Skin epidermis (tissue), 12 donors: ENCODE results near the gene FBXW11.

Source experiments
- H3K27ac ChIP-seq, 21 experiments: fragments of 200-600 bp; sonication (generic) in 11 of 21; one replicate each; pipeline ENCODE4 v1.5.0; 2020; ENCODE audit warnings: mild to moderate bottlenecking in 3 of 21, inconsistent platforms in 2 of 21, moderate library complexity in 2 of 21
- H3K4me3 ChIP-seq, 7 experiments: fragments of 200-600 bp; sonication (generic) in 2 of 7; one replicate each; pipeline ENCODE4 v1.5.0; 2020; ENCODE audit warnings: inconsistent platforms in 2 of 7, mild to moderate bottlenecking in 2 of 7, moderate library complexity in 1 of 7

FBXW11 gene

DNA sequence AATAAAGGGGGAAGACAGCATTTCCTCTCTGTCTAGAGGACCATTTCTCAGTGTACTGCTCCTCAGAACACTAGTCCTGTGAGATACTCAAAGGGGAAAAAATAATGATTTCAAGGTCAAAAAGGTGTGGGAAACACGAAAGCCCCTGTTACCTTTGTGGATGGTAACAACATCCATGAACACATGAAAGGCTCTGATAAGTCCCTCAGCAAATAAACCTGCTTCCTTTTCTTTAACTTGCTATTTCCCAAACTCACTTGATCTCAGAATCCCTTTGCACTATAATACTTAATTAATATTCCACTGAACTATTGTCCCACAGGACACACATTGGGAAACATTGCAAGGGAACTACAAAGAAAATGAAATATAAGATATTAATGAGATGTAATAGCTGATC, 155.2 kb downstream of the FBXW11 start:
- H3K27ac ChIP-seq: no peak overlapping the region
- no peak overlapping the region for H3K4me3 ChIP-seq

DNA sequence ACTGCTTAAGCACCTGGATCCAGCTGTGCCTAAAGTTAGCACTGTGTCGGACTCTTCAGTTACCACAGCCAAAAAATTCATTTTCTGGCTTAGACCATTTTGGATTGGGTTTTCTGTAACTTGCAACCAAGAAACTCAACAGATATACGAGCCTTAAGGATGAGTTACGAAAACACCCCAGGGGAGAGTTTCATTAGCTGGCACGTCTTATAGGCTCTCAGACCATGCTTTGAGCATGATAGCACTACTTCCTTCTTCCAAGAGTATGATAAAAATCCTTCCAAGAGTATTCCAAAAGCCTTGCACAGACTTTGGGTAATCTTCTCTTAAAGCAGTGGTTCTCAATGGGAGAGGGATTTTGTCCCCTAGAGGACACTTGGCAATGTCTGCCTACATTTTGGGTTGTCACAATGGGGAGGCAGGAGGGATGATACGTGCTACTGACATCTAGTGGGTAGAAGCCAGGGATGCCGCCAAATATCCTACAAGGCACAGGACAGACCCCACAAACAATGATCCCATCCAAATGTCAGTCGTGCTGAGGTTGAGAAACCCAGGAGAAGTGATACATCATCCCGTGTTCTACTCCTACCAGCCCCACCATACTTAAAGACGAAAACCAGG, 156.0 kb downstream of the FBXW11 start:
- Histone ChIP-seq H3K4me3 (no peak overlapping the region), H3K27ac (no peak overlapping the region)

DNA sequence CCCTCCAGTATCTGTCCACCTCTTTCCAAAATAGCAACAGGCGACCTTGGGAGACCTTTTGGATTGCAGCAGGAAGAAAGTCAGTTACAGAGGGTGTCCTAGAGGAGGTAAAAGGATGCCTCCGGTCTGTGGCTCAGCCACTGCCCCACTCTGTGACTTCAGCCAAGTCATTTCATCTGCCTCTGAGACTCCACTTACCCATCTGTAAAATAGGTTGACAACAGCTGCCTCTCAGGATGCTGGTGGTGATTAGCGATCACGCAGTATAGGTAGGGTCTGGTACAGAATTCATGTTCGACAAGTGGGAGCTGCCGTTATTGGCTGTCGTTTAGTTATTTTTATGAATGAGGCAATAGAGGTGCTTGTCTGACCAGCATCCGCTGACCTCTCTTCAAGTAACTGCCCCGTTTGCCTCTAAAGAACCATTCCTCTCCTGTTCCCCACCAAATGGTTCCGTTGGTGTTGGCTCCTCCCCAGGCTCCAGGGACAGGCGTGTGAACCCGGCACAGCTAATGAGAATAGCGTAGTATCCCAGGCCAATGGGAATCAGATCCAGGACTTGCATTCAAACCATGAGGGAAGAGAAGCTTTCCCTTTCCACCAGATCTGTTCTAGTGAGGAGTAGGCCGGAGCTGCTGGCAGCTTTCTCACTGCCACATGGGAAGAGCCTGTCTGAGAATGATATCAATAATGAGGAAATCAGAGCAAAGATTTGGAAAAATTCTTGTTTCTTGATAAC, 156.7 kb downstream of the FBXW11 start:
- H3K4me3 ChIP-seq: no peak overlapping the region
- no peak overlapping the region for H3K27ac ChIP-seq

DNA sequence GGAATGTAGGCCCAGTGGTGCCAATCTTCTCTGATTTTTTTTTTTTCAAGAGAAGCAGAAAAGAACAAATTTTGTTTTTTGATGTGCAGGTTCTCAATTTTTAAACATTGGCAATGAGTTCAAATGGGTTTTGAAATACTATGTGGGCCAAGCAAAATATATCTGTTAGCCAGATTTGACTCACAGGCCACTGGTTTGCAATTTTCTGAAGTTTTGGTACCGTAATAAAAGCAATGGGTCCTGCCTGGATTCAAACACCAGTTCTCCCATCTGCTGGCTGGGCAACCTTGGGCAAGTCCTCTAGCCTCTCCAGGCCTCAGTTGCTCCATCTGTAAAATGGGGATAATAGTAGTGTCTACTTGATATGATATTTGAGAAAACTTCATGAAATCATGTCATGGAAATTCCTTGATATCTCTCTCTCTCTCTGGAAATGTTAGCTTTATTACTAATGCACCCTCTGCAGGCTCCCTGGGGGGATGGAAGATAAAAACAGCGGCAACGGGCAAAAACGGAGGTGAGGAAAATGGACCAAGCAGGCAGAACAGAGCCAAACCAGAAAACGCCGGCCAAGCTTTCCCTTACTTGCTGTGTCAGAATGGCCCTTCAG, 157.4 kb downstream of the FBXW11 start:
- Histone ChIP-seq H3K27ac (no peak overlapping the region), H3K4me3 (no peak overlapping the region)

DNA sequence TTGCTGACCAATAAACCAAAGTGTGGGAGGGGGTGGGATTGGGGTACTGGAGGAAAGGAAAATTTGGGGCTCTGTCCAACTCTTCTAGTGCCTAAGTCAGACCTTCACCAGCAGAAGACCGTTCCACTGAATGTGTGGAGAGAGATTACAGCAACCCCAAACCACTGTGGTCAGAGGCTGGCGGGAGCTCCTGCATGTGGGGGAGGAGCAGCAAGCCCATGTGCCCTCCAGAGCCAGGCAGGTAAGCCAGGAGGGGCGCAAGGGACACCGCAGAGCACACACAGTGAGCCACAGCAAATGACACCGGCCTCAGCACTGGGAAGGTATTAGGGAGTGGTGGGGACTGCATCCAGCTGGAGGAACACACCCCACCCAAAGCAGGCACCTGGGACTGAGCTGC, 158.0 kb downstream of the FBXW11 start:
- no peak overlapping the region for H3K4me3 ChIP-seq

DNA sequence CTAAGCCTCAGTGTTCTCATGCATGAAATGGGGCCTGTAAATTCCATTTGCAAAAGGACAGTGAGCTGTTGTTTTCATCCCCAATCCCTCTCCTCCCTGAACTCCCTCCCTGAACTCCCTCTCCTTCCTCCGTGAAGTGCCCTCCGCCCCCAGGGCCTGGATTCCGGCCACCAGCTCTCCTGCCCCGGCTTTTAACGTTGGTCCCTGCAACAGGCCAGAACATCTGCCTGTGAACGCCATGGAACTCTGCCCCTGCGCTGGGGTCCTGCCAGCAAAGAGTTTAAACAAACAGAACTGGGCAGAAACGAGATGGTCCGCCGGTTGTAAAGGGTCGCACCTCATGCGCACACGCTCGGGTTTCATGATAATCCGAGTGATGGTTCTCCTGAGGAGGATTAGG, 158.4 kb downstream of the FBXW11 start:
- no peak overlapping the region for H3K4me3 ChIP-seq
- no peak overlapping the region for H3K27ac ChIP-seq

More for the DNA sequence above, 158.0 kb downstream of the FBXW11 start:
- H3K27ac ChIP-seq: no peak overlapping the region

DNA sequence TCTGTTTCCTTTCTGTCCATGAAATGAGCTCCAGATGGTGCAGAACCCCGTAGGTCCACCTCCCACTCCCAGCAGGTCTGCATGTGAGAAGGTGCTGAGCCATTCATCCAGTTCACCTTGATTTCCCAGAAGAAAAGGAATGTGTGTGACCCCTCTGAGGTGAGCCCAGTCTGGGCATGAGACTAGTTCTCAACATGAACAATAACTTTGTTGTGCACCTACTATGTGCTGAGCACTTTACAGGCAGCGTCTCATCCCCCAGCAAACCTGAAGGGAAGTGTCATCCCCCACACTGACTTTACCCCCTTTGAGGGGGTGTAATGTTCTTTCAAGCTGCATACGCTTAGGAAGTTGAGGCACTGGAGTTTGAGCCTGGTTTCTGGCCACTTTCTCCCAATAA, 159.4 kb downstream of the FBXW11 start:
- Histone ChIP-seq H3K4me3 (no peak overlapping the region), H3K27ac (no peak overlapping the region)

DNA sequence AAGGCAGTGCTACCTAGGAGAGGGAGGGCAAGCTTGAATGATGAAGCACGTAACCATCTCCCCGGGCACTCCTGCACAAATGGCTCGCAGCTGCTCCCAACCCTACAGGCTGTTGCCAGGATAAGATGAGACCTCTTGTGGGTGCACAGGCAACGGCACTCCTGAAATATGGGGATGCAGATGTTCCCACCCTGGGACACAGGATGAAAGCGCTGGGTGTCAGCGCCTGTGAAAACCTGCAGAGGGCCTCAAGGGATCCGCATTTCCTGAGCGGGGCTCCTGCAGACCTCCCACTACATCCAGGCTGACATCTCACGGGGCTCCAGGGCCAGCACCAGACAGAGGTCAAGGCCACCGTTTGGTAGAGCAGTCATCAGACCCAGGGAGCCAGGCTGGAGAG, 160.1 kb downstream of the FBXW11 start:
- no peak overlapping the region for H3K4me3 ChIP-seq

DNA sequence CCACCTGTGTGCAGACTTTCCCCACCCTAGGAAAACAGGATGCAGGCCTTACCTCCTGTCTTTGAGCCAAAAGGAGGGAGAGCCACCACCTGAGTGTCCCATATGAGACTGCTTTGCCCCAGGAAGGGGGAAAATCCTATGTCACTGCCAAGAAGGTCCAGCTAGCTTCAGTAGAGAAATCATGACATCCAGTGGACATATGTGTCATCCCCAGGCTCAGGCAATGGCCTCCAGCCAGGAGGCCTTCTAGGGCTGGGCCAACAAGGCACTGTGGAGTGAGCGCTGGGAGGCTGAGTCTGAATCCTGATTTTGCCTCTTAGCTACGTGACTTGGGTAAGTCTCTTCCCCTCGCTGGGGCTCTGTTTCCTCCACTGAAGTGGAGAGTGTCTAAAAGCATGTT, 160.6 kb downstream of the FBXW11 start:
- no peak overlapping the region for H3K27ac ChIP-seq
- H3K4me3 ChIP-seq: no peak overlapping the region

More for the DNA sequence above, 160.1 kb downstream of the FBXW11 start:
- no peak overlapping the region for H3K27ac ChIP-seq

DNA sequence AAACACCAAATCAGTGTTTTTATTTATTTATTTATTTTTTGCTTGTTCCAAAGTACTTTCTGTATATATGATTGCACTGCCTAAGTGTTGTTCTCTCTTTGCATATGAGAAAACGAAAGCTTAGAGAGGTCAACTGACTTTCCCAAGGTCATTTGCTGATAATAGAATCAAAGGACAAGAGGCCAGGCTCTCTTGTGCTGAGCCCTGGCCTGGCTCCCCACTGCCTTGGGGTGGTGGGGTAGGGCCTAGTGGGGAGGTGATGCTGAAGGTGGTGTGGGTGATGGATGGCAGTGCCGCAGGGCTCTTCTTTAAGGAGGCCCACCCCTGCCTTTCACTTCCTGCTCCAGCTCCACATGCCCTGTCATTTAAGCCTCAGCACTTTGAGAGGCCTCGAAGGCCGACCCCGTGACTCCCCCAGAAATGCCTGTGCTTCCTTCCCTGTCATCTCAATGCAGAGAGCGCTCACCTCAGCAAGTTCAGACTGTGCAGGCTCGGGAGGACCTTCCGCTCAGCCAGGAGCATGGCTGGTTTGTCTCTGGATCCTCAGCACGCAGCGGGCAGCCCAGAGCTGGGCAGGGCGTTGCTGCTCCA, 161.3 kb downstream of the FBXW11 start:
- no peak overlapping the region for H3K27ac ChIP-seq
- no peak overlapping the region for H3K4me3 ChIP-seq

DNA sequence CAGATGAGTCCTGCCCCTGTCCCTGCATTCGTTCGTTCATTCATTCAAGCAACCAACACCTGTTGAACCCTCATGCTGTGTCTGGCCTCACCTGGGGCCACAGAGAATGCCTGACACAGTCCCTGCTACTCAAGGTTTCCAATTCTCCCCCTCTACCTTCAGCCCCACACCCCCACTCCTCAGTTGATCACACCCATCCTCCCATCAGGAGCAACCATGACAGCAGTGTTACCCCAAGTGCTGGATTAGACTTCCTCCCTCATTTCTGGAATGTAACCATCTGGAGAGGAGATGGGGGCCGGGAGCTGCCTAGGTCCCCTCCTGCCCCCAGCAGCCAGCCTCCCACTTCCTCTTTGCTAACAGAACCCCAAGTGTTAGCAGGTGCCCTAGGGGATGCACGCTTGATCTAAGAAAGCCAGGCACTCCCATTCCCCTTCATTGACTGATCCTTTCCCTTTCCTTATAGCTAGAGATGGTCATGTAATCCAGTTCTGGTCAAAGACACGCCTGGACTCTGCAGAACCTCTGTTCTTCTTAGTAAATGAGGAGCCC, 163.6 kb downstream of the FBXW11 start:
- H3K27ac ChIP-seq: no peak overlapping the region
- H3K4me3 ChIP-seq: no peak overlapping the region

DNA sequence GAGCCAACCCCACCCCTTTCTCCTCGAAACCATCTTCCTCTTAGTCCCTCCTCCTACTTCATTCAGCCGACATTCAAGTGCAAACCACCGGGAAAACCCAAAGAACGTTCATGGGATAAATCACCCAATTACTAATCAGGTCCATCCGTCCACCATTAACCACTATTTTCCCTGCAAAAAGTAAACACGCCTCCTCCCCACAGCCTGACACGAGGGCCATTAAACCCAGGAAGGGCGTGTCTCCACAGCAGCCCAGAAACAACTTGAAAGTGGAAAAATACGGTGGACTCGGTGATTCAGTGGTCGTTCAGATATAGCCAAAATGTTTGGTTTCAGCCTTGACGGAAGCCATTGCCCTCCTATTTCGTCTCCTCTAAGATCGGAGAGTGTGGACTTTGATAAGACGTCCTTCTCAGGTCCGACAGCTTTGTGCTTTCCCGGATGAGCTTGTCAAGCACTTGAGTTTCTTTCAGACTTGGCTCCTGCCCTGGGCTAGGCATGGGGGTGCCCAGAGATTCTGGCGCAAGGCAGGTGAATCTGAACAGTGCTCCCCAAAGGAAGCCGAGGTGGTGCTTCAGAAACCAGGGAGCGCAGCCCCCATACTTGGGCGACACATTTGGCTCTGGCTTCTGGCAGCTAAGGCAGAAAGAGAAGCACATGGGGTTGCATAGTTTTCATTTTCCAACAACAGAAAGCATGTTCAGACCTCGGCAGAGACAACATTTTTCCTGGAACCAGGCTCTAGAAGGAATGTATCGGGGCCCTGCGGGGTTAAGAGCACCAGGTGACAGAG, 164.3 kb downstream of the FBXW11 start:
- H3K4me3 ChIP-seq: peak overlapping the region in 1 of 7 experiments; percentile 14
- H3K27ac ChIP-seq: peak overlapping the region in 1 of 21 experiments; percentile 60

DNA sequence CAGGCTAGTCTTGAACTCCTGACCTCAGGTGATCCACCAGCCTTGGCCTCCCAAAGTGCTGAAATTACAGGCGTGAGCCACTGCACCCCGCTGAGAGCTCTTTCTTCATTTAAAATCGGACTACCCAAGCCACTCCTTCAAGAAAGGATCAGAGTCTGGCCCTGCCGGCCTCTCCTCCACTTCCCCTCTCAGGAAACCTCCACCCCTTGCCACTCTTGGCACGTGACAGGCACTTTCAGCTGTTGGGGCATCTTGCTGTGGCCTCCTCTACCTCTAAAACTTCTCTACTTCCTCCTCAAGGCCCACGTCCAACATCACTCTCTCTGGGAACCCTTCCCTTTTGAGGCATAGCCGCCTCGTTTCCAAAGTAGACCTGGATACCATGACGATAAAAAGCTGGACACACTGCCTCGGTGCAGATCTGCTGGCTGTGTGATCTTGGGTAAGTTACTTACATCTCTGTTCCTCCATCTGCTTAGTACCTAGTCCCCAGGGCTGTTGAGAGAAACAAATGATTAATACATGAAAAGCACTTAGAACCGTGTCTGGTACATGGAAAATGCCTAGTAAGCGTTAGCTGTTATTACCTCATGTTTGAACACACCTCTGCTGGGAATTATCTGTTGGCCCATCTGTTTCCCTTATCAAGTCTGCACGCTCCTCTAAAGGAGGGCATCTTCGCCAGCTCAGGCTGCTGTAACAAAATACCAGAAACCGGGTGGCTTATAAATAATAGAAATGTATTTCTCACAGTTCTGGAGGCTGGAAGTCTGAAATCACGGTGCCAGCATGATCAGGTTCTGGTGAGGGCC, 165.5 kb downstream of the FBXW11 start:
- peak overlapping the region in 1 of 21 experiments; percentile 22 for H3K27ac ChIP-seq
- no peak overlapping the region for H3K4me3 ChIP-seq

DNA sequence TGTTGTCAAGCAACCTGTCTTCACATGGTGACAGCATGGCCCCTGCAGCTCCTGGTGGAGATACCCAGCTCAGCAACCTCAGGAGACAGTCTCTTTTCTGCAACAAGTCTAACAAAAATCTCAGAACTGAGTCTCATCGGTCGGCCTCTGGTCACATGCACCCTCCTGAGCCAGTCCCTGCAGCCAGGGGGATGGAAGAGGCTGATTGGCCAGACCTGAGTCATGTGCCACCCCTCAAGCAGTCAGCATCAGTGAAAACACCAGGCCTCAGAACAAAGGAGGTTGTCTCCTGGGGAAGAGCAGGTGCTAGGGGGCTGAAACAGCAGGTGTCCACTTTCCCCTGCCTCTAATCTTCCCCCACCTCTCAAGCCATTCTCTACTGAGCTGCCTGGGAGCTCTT, 166.4 kb downstream of the FBXW11 start:
- Histone ChIP-seq H3K27ac (no peak overlapping the region), H3K4me3 (no peak overlapping the region)

DNA sequence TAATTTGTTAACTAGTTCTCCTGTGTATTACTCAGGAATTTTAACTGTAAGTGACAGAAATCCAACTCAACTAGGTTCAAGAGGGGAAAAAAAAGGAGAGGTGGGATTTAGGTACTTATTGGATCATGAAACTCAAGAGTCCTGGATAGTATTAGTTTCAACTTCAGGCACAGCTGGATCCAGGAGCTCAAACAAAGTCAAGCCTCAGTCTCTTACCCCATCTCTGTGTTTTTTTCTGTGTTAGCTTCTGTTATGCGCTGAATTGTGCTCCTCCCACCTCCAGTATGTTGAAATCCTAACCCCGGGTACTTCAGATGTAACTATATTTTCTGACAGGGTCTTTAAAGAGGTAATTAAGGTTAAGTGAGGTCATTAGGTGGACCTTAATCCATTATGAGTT, 167.3 kb downstream of the FBXW11 start:
- no peak overlapping the region for H3K4me3 ChIP-seq
- no peak overlapping the region for H3K27ac ChIP-seq

DNA sequence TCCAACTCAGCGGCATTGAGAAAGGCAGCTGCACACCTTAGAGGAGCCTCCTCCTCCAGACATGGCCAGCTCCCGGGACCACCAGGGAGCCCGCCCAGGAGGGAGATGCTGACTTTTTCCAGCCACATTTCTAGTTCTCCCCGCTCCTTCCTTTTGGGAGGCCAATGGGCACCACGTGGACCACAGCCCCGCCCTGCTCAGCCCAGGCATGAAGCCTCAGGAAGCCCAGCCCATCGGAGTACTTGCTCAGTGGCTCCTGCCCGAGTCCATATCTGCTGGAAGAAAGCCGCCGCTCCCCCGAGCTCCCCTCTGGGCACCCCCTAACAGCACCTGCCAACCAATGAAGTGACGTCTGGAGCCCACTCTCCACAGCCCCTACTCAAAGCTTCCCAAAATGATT, 168.4 kb downstream of the FBXW11 start:
- no peak overlapping the region for H3K4me3 ChIP-seq
- no peak overlapping the region for H3K27ac ChIP-seq

DNA sequence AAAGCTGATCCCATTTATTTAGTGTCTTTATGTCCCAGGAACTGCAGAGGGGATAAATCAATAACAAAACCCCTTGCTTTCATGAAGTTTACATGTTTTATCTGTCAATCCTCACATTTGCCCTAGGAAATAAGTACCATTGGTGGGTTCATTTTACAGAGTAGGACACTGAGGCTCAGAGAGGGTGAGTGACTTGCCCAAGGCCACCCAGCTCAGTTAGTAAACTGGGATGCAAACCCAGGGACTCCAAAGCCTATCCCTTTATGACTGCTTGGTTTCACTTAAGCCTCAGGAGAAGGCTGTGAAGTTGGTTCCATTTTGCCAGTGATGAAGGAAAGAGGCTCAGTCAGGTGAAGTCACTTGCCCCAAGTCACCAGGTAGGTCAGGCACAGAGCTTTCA, 168.9 kb downstream of the FBXW11 start:
- no peak overlapping the region for H3K4me3 ChIP-seq
- H3K27ac ChIP-seq: no peak overlapping the region

DNA sequence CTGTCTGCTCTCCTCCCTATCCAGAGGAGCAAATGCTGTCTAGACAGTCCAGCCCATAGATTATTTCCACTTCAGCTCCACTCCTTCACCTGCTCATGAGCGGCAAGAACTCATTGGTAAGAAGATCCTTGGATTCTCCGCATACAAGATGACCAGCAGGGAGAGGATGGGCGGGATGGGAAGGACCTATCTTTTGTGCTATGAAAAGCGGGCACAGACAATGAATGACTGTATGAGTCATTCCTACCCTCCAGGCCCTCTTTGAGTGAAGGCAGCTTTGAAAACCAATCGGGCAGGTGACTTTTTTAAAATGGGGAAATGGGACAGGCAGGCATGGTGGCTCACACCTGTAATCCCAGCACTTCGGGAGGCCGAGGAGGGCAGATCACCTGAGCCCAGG, 171.4 kb downstream of the FBXW11 start:
- H3K4me3 ChIP-seq: no peak overlapping the region
- H3K27ac ChIP-seq: no peak overlapping the region

DNA sequence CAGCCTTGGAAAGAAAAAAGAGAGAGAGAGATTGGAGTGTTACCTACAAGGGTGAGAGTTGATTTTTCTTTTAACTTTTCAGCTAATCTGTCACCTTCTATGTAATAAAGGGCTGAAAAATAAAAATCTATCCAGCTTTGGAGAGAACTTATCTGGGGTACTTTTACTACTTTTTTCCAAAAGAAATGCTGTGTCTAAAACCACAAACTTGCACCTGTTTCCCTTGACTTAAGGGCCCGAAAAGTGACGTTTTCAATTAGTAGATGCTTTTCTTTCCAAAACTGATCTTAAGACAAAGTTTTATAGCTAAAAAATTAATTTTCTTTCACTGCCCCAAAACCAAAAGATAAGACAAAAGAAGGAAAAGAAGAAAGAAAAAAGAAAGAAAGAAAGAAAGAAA, 172.0 kb downstream of the FBXW11 start:
- Histone ChIP-seq H3K27ac (no peak overlapping the region), H3K4me3 (no peak overlapping the region)
